ENCODE data around the gene BIRC6. TPM values are rescaled to one million over a fixed set of nuclear protein-coding genes. Genes with fewer than 3 reads are reported as not detected.

BIRC6 gene
- total RNA-seq, 1 experiment from 2014 or later, result 79.0 TPM

DNA sequence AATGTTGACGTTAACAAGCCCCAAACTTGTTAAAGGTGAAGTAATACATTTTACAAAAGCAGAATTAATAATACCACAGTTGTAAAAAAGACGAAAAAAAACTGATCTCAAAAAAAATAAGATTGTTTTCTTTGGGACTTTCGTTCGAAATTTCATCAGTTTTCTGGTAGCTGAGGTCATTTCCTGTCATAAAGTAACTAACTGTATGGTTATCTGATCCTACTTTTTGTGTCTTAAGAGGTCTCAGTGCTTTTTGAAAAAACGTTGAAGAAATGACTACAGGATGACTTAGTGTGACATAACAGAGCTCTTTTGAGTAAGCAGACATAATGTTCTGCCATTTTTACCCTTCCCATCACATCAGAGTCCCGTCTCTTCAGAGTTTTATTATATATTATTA lies 79.3 kb downstream of the BIRC6 start:
- intact Hi-C loops (cut with micrococcal nuclease; ENCODE audit: unreplicated experiment), result no loop called here
- H3K27me3 ChIP-seq (ENCODE audit: insufficient read depth, low read depth), result no peaks in the 10 kb centered on the region
- no peak for DNase-seq
- no peak overlapping the region for H3K4me2 ChIP-seq
- H4K20me1 ChIP-seq (ENCODE audit: insufficient read depth), result peaks cover 3% of the 10 kb centered on the region; the same call in 1 of the 2 replicates
- no peaks in the 10 kb centered on the region for H3K9me2 ChIP-seq (ENCODE audit: insufficient read depth)
- no TSS peak for BruUV-seq (replicated peaks)
- no peak overlapping the region for H2AFZ ChIP-seq
- peaks cover 37% of the 10 kb centered on the region for H3K36me3 ChIP-seq (ENCODE audit: low read depth)
- POLR2A ChIA-PET (ENCODE audit: unreplicated experiment), result no interaction called here
- no peak overlapping the region for H3K4me3 ChIP-seq
- no peak for TF ChIP-seq EZH2 (IDR thresholded peaks at IDR 0.05; ENCODE audit: low read depth)
- TF ChIP-seq CTCF (conservative IDR thresholded peaks at IDR 0.05), result no peak
- no peak overlapping the region for H3K27ac ChIP-seq
- peaks cover 5% of the 10 kb centered on the region; the same call in 1 of the 2 replicates for H3K79me2 ChIP-seq (ENCODE audit: low read depth)
- no peaks in the 10 kb centered on the region for H3K4me1 ChIP-seq (replicated peaks; ENCODE audit: insufficient read depth)
- H3K9me3 ChIP-seq (ENCODE audit: insufficient read depth, low read depth), result no peaks in the 10 kb centered on the region
- peaks cover 10% of the 10 kb centered on the region for H3F3A ChIP-seq (ENCODE audit: insufficient read depth, low read depth)
- CTCF ChIA-PET, result no interaction called here

DNA sequence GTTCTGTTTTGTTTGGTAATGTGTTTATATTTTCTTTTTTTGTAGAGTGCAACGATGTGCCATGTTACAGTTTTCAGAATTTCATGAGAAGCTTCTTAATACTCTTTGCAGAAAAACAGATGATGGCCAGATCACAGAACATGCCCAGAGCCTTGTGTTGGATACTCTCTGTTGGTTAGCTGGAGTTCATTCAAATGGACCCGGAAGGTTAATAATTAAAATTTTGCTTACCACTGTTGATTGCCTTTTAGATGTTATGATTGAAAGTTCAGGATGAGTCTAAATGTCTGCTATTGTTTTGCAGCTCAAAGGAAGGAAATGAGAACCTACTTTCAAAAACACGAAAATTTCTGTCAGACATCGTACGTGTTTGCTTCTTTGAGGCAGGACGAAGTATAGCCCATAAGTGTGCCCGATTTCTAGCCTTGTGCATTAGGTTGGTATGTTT lies 85.2 kb downstream of the BIRC6 start:
- Histone ChIP-seq H3K4me1 (replicated peaks; ENCODE audit: insufficient read depth) (no peaks in the 10 kb centered on the region), H3K9me3 (ENCODE audit: insufficient read depth, low read depth) (no peaks in the 10 kb centered on the region), H3K27ac (no peak overlapping the region), H3K4me2 (no peak overlapping the region), H3K36me3 (ENCODE audit: low read depth) (peaks cover 34% of the 10 kb centered on the region), H4K20me1 (ENCODE audit: insufficient read depth) (0 out of 2 replicates have a peak, but pooled peaks cover 3% of the 10 kb centered on the region), H3K27me3 (ENCODE audit: insufficient read depth, low read depth) (no peaks in the 10 kb centered on the region), H3F3A (ENCODE audit: insufficient read depth, low read depth) (peaks cover 10% of the 10 kb centered on the region), H2AFZ (no peak overlapping the region), H3K79me2 (ENCODE audit: low read depth) (no peaks in the 10 kb centered on the region), H3K4me3 (no peak overlapping the region), H3K9me2 (ENCODE audit: insufficient read depth) (no peaks in the 10 kb centered on the region)
- no peak for DNase-seq
- intact Hi-C loops (cut with micrococcal nuclease; ENCODE audit: unreplicated experiment), result no loop called here
- TF ChIP-seq CTCF (conservative IDR thresholded peaks at IDR 0.05) (no peak), EZH2 (IDR thresholded peaks at IDR 0.05; ENCODE audit: low read depth) (no peak)
- ChIA-PET CTCF (no interaction called here), POLR2A (ENCODE audit: unreplicated experiment) (no interaction called here)
- no TSS peak for BruUV-seq (replicated peaks)

GRCh38 chr2:32446369-32446768 lies 89.5 kb downstream of the BIRC6 start:
- 0 out of 2 replicates have a peak, but pooled peaks cover 3% of the 10 kb centered on the region for H4K20me1 ChIP-seq (ENCODE audit: insufficient read depth)
- peaks cover 11% of the 10 kb centered on the region; the same call in 1 of the 2 replicates for H3F3A ChIP-seq (ENCODE audit: insufficient read depth, low read depth)
- H3K79me2 ChIP-seq (ENCODE audit: low read depth), result no peaks in the 10 kb centered on the region
- POLR2A ChIA-PET (ENCODE audit: unreplicated experiment), result interaction anchor here (0.6 kb wide), 1 partner anchor 45 kb away, joined by 4 read pairs; no protein-coding TSS in a partner anchor
- no peak overlapping the region for H3K27ac ChIP-seq
- H3K4me1 ChIP-seq (replicated peaks; ENCODE audit: insufficient read depth), result no peaks in the 10 kb centered on the region
- CTCF ChIA-PET, result no interaction called here
- no TSS peak for BruUV-seq (replicated peaks)
- no peaks in the 10 kb centered on the region for H3K9me2 ChIP-seq (ENCODE audit: insufficient read depth)
- H3K9me3 ChIP-seq (ENCODE audit: insufficient read depth, low read depth), result no peaks in the 10 kb centered on the region
- TF ChIP-seq CTCF (conservative IDR thresholded peaks at IDR 0.05) (no peak), EZH2 (IDR thresholded peaks at IDR 0.05; ENCODE audit: low read depth) (no peak)
- intact Hi-C loops (cut with micrococcal nuclease; ENCODE audit: unreplicated experiment), result no loop called here
- peaks cover 24% of the 10 kb centered on the region for H3K36me3 ChIP-seq (ENCODE audit: low read depth)
- no peak for DNase-seq
- H3K4me2 ChIP-seq, result no peak overlapping the region
- H3K27me3 ChIP-seq (ENCODE audit: insufficient read depth, low read depth), result no peaks in the 10 kb centered on the region
- no peak overlapping the region for H3K4me3 ChIP-seq
- H2AFZ ChIP-seq, result no peak overlapping the region

Measured in PC-9 (cell line).